Neural cell (in vitro differentiated cells): ENCODE results near the gene SYT1. TPM values are rescaled to one million over a fixed set of nuclear protein-coding genes. Genes with fewer than 3 reads are reported as not detected.

Experiments
- H2AFZ ChIP-seq: fragments of 200-600, 300-800 bp; sonication (generic), shearing (Covaris generic); 2 replicates; pipeline ENCODE4 v1.6.0; 2014; ENCODE audit warnings: low read depth, mild to moderate bottlenecking, antibody characterized with exemption, low read length, moderate library complexity
- H3F3A ChIP-seq: fragments of 200-600 bp; shearing (Covaris generic); 2 replicates; pipeline ENCODE4 v1.6.1; 2016; ENCODE audit warnings: mild to moderate bottlenecking, moderate library complexity, mixed read lengths, antibody characterized with exemption, low read length; ENCODE audit not compliant: insufficient read depth, poor library complexity, severe bottlenecking
- H3K27ac ChIP-seq: fragments of 200-600, 300-800 bp; sonication (generic), shearing (Covaris generic); 2 replicates; pipeline ENCODE4 v1.5.1; 2014; ENCODE audit warnings: mild to moderate bottlenecking, low read length, moderate library complexity
- H3K27me3 ChIP-seq: fragments of 300-800, 200-600 bp; sonication (generic), shearing (Covaris generic); 2 replicates; pipeline ENCODE4 v1.6.0; 2014; ENCODE audit warnings: mild to moderate bottlenecking, low read depth, low read length, moderate library complexity; ENCODE audit not compliant: insufficient read depth
- H3K36me3 ChIP-seq: fragments of 300-800, 200-600 bp; sonication (generic), shearing (Covaris generic); 2 replicates; pipeline ENCODE4 v1.5.1; 2014; ENCODE audit warnings: mild to moderate bottlenecking, antibody characterized with exemption, low read length, moderate library complexity; ENCODE audit not compliant: insufficient read depth
- H3K4me2 ChIP-seq: fragments of 300-800, 200-600 bp; sonication (generic), shearing (Covaris generic); 2 replicates; pipeline ENCODE4 v1.6.0; 2014; ENCODE audit warnings: mild to moderate bottlenecking, low read length
- H3K4me3 ChIP-seq: fragments of 300-800, 200-600 bp; sonication (generic), shearing (Covaris generic); 2 replicates; pipeline ENCODE4 v1.5.1; 2014; ENCODE audit warnings: mild to moderate bottlenecking, low read length, moderate library complexity
- H3K79me2 ChIP-seq: fragments of 200-600 bp; shearing (Covaris generic); replicated peaks from 2 replicates; pipeline ENCODE4 v1.6.0; 2014; ENCODE audit warnings: mild to moderate bottlenecking, low read length, moderate library complexity; ENCODE audit not compliant: insufficient read depth
- H3K9ac ChIP-seq: fragments of 300-800, 200-600 bp; sonication (generic), shearing (Covaris generic); 2 replicates; pipeline ENCODE4 v1.6.1; 2016; ENCODE audit warnings: mild to moderate bottlenecking, low read length, mixed read lengths
- H3K9me2 ChIP-seq: fragments of 200-600 bp; shearing (Covaris generic); 2 replicates; pipeline ENCODE4 v1.6.1; 2016; ENCODE audit warnings: mild to moderate bottlenecking, low read length, mixed read lengths; ENCODE audit not compliant: insufficient read depth
- H3K9me3 ChIP-seq: fragments of 200-600, 300-800 bp; sonication (generic), shearing (Covaris generic); 2 replicates; pipeline ENCODE4 v1.6.1; 2016; ENCODE audit warnings: mild to moderate bottlenecking, mixed run types, low read length, moderate library complexity, mixed read lengths
- H4K20me1 ChIP-seq: fragments of 200-600 bp; shearing (Covaris generic); 2 replicates; pipeline ENCODE4 v1.6.1; 2016; ENCODE audit warnings: mild to moderate bottlenecking, mixed run types; ENCODE audit not compliant: insufficient read depth
- CTCF ChIP-seq: fragments of 450-650 bp; IDR thresholded peaks from 2 replicates; pipeline ENCODE4 v1.5.1; 2014; ENCODE audit warnings: antibody characterized with exemption, mild to moderate bottlenecking, moderate library complexity; ENCODE audit not compliant: poor library complexity, severe bottlenecking
- EP300 ChIP-seq: fragments of 450-650 bp; conservative IDR thresholded peaks from 2 replicates; pipeline ENCODE4 v1.6.1; 2014; ENCODE audit warnings: antibody characterized with exemption, mild to moderate bottlenecking, moderate library complexity; ENCODE audit not compliant: poor library complexity, severe bottlenecking
- EZH2 ChIP-seq: fragments of 200-600, 300-800 bp; shearing (Covaris generic), sonication (generic); IDR thresholded peaks from 2 replicates; pipeline ENCODE4 v1.6.1; 2014; ENCODE audit warnings: antibody characterized with exemption, low read length, borderline replicate concordance, mild to moderate bottlenecking; ENCODE audit not compliant: insufficient read depth, poor library complexity, severe bottlenecking
- MXI1 ChIP-seq: fragments of 450-650 bp; conservative IDR thresholded peaks from 2 replicates; pipeline ENCODE4 v1.6.1; 2014; ENCODE audit warnings: antibody characterized with exemption, mild to moderate bottlenecking; ENCODE audit not compliant: poor library complexity, severe bottlenecking
- POLR2AphosphoS5 ChIP-seq: IDR thresholded peaks from 2 replicates; pipeline ENCODE4 v1.6.1; 2012
- RAD21 ChIP-seq: fragments of 450-650 bp; conservative IDR thresholded peaks from 2 replicates; pipeline ENCODE4 v1.6.1; 2014; ENCODE audit warnings: antibody characterized with exemption, mild to moderate bottlenecking, moderate library complexity
- SMC3 ChIP-seq: fragments of 450-650 bp; conservative IDR thresholded peaks from 2 replicates; pipeline ENCODE4 v1.6.1; 2014; ENCODE audit warnings: antibody characterized with exemption, mild to moderate bottlenecking, moderate library complexity; ENCODE audit not compliant: poor library complexity
- TAF1 ChIP-seq: IDR thresholded peaks from 2 replicates; pipeline ENCODE4 v1.6.1; 2012; ENCODE audit warnings: low read depth
- polyA plus RNA-seq: library from polyadenylated mRNA; depleted of rRNA; stranded (reverse); fragments of >200 nt; gene quantifications from 2 replicates; pipeline ENCODE4 v1.2.3, GENCODE V29; 2014
- TF ChIP-seq, protein P1 (sequence below): IDR thresholded peaks from 2 replicates; pipeline ENCODE4 v1.6.1; 2012; ENCODE audit warnings: borderline replicate concordance

Gene SYT1
- polyA plus RNA-seq, 1 donor from 2014 or later, result 103 TPM

DNA sequence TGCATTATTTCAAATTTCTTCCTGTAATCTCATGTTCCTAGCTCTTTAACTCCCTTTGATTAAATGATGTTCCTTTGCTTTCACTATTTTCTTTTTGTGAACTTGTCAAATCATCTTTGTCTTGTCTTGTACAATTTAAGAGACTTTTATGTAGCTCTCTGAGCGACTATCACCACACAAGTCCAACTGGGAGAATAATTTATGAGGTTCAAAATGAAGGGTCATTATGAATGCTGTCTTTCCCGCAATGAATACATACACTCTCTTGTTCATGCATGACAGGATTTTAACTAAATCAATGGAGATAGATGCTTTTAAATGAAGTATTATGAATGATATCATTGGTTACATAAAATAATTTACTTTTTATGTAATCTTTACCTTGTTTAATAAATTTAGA is 418.8 kb downstream of the SYT1 start:
- no peaks in the 10 kb centered on the region for H3F3A ChIP-seq
- no peak overlapping the region for H3K27ac ChIP-seq
- no peak overlapping the region for H3K9ac ChIP-seq
- no peaks in the 10 kb centered on the region for H3K36me3 ChIP-seq
- no peak for TF ChIP-seq SMC3
- no peak for TF ChIP-seq RAD21
- no peak for TF ChIP-seq CTCF
- no peak for TF ChIP-seq EP300
- no peak overlapping the region for H3K4me2 ChIP-seq
- no peaks in the 10 kb centered on the region for H3K9me2 ChIP-seq
- no peaks in the 10 kb centered on the region for H3K9me3 ChIP-seq
- H2AFZ ChIP-seq, result no peak overlapping the region
- no peaks in the 10 kb centered on the region for H4K20me1 ChIP-seq
- no peaks in the 10 kb centered on the region for H3K27me3 ChIP-seq
- no peak overlapping the region for H3K4me3 ChIP-seq
- no peaks in the 10 kb centered on the region for H3K79me2 ChIP-seq

DNA sequence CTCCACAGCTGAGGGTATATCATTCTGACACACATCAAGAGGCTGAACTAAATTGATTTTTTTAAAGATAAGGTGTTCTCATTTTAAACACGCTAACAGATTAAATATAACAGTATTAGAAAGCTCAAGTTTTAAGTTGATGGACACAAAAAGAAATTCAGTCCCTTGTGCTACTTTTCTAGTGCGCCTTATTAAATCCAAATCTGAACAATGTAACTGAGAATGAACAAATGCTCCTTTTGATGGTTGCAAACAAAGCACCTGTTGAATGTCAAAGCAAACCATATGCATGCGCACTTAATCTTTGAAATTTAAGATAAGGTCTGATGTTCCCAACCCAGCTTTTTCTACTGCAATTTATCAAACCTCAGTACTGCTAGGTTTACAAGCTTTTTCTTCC is 424.3 kb downstream of the SYT1 start:
- Histone ChIP-seq H3K4me3 (no peak overlapping the region), H2AFZ (no peak overlapping the region), H3K9ac (no peak overlapping the region), H3K4me2 (no peak overlapping the region), H4K20me1 (no peaks in the 10 kb centered on the region), H3K27ac (no peak overlapping the region), H3K27me3 (no peaks in the 10 kb centered on the region), H3K9me3 (no peaks in the 10 kb centered on the region), H3F3A (no peaks in the 10 kb centered on the region), H3K9me2 (no peaks in the 10 kb centered on the region), H3K36me3 (no peaks in the 10 kb centered on the region), H3K79me2 (no peaks in the 10 kb centered on the region)
- TF ChIP-seq POLR2AphosphoS5, result no peak
- no peak for TF ChIP-seq MXI1
- no peak for TF ChIP-seq RAD21
- TF ChIP-seq EZH2, result no peak
- TF ChIP-seq, protein P1, sequence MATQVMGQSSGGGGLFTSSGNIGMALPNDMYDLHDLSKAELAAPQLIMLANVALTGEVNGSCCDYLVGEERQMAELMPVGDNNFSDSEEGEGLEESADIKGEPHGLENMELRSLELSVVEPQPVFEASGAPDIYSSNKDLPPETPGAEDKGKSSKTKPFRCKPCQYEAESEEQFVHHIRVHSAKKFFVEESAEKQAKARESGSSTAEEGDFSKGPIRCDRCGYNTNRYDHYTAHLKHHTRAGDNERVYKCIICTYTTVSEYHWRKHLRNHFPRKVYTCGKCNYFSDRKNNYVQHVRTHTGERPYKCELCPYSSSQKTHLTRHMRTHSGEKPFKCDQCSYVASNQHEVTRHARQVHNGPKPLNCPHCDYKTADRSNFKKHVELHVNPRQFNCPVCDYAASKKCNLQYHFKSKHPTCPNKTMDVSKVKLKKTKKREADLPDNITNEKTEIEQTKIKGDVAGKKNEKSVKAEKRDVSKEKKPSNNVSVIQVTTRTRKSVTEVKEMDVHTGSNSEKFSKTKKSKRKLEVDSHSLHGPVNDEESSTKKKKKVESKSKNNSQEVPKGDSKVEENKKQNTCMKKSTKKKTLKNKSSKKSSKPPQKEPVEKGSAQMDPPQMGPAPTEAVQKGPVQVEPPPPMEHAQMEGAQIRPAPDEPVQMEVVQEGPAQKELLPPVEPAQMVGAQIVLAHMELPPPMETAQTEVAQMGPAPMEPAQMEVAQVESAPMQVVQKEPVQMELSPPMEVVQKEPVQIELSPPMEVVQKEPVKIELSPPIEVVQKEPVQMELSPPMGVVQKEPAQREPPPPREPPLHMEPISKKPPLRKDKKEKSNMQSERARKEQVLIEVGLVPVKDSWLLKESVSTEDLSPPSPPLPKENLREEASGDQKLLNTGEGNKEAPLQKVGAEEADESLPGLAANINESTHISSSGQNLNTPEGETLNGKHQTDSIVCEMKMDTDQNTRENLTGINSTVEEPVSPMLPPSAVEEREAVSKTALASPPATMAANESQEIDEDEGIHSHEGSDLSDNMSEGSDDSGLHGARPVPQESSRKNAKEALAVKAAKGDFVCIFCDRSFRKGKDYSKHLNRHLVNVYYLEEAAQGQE, result no peak
- no peak for TF ChIP-seq TAF1
- TF ChIP-seq SMC3, result no peak
- no peak for TF ChIP-seq CTCF
- TF ChIP-seq EP300, result no peak
